Breast epithelium (tissue), 4 donors: Measurements from ENCODE around the gene CCNYL1. TPM values are rescaled to one million over a fixed set of nuclear protein-coding genes. Genes with fewer than 3 reads are reported as not detected.

Experiments used
- DNase-seq, 2 donors: peaks; one replicate each; pipeline ENCODE4 v3.0.0-alpha.2; 2019; ENCODE audit warnings: low spot score in 2 of 2
- H3K27ac ChIP-seq, 2 donors: fragments of 200-600 bp; sonication (generic) in 1 of 2; one replicate each; pipeline ENCODE4 v1.5.1; 2016 to 2019; ENCODE audit warnings: mild to moderate bottlenecking in 1 of 2
- H3K27me3 ChIP-seq, 2 donors: fragments of 200-600 bp; sonication (generic) in 1 of 2; one replicate each; pipeline versions ENCODE4 v1.5.1 to v1.6.0; 2017 to 2019; ENCODE audit warnings: control low read depth in 1 of 2, mild to moderate bottlenecking in 1 of 2
- H3K36me3 ChIP-seq: fragments of 200-600 bp; one replicate; pipeline ENCODE4 v1.5.1; 2019
- H3K4me1 ChIP-seq, 2 donors: fragments of 200-600 bp; sonication (generic); one replicate each; pipeline ENCODE4 v1.5.1; 2016 to 2019; ENCODE audit warnings: control low read depth in 1 of 2
- H3K4me3 ChIP-seq, 3 donors: fragments of 200-600 bp; sonication (generic); 1 replicate in 2 of 3; 2 replicates in 1 of 3; pipeline ENCODE4 v1.5.1; 2016 to 2019; ENCODE audit warnings: mild to moderate bottlenecking in 3 of 3, moderate library complexity in 2 of 3
- H3K9me3 ChIP-seq, 2 donors: fragments of 200-600 bp; sonication (generic) in 1 of 2; one replicate each; pipeline ENCODE4 v1.5.1; 2016 to 2019; ENCODE audit warnings: control low read depth in 1 of 2
- CTCF ChIP-seq, 3 donors: fragments of 450-650 bp; IDR thresholded peaks; one replicate each; pipeline ENCODE4 v1.5.1; 2016 to 2017; ENCODE audit warnings: antibody characterized with exemption in 3 of 3, mild to moderate bottlenecking in 3 of 3, moderate library complexity in 3 of 3
- POLR2A ChIP-seq: fragments of 450-650 bp; IDR thresholded peaks from one replicate; pipeline ENCODE4 v1.6.1; 2016; ENCODE audit warnings: antibody characterized with exemption, mild to moderate bottlenecking, moderate library complexity
- POLR2AphosphoS5 ChIP-seq, 3 donors: sonication (generic); formaldehyde crosslinking; IDR thresholded peaks; one replicate each; pipeline ENCODE4 v1.6.1; 2017; ENCODE audit warnings: antibody characterized with exemption in 3 of 3
- intact Hi-C: fragments of 100-400 bp; cut with DNase I; formaldehyde crosslinking; loops from one replicate; pipeline ENCODE4 v1.15.1; 2023; ENCODE audit warnings: low total_unique reads
- total RNA-seq, 3 donors: library from RNA; depleted of rRNA; stranded (reverse); fragments of >200 nt; gene quantifications; one replicate each; pipeline ENCODE4 v1.1.0, GENCODE V29; 2016

CCNYL1 gene
- total RNA-seq, 3 donors from 2014 or later, result 10.0 to 17.4 (median 11.8) TPM

- no peaks in the 10 kb centered on the region for H3K27me3 ChIP-seq
- H3K4me1 ChIP-seq, result peaks cover 0 to 3% of the 10 kb centered on the region in 2 donors
- no peak for TF ChIP-seq POLR2AphosphoS5 (IDR thresholded peaks at IDR 0.05)
- no peak for TF ChIP-seq POLR2A
- TF ChIP-seq CTCF (IDR thresholded peaks at IDR 0.05), result no peak
- H3K4me3 ChIP-seq, result no peak overlapping the region
- intact Hi-C loops, result loop anchor here (2.0 kb wide), 1 partner anchor 55 kb away; the partner anchor contains the start of gene CCNYL1
- DNase-seq, result no peak
- no peak overlapping the region for H3K27ac ChIP-seq
- H3K9me3 ChIP-seq, result no peaks in the 10 kb centered on the region
- H3K36me3 ChIP-seq, result no peaks in the 10 kb centered on the region
Observed at GRCh38 chr2:207765547-207765946, 54.1 kb downstream of the CCNYL1 start.

GRCh38 chr2:207766041-207766551 is 54.7 kb downstream of the CCNYL1 start:
- Histone ChIP-seq H3K27ac (no peak overlapping the region), H3K36me3 (no peaks in the 10 kb centered on the region), H3K4me1 (peaks cover 0 to 3% of the 10 kb centered on the region in 2 donors), H3K9me3 (no peaks in the 10 kb centered on the region), H3K4me3 (no peak overlapping the region), H3K27me3 (no peaks in the 10 kb centered on the region)
- no peak for DNase-seq
- TF ChIP-seq POLR2A (no peak), POLR2AphosphoS5 (IDR thresholded peaks at IDR 0.05) (no peak), CTCF (IDR thresholded peaks at IDR 0.05) (no peak)
- intact Hi-C loops, result no loop called here

GRCh38 chr2:207766697-207767460 is 55.4 kb downstream of the CCNYL1 start:
- Histone ChIP-seq H3K4me1 (peaks cover 0 to 3% of the 10 kb centered on the region in 2 donors), H3K4me3 (peak overlapping the region in 1 of 3 donors; percentile 4), H3K27me3 (no peaks in the 10 kb centered on the region), H3K9me3 (no peaks in the 10 kb centered on the region), H3K27ac (no peak overlapping the region), H3K36me3 (no peaks in the 10 kb centered on the region)
- TF ChIP-seq CTCF (IDR thresholded peaks at IDR 0.05), result no peak
- TF ChIP-seq POLR2A, result no peak
- no peak for TF ChIP-seq POLR2AphosphoS5 (IDR thresholded peaks at IDR 0.05)
- intact Hi-C loops, result no loop called here
- no peak for DNase-seq

GRCh38 chr2:207767461-207768167 is 56.2 kb downstream of the CCNYL1 start:
- H3K36me3 ChIP-seq, result no peaks in the 10 kb centered on the region
- no peak overlapping the region for H3K27ac ChIP-seq
- H3K4me3 ChIP-seq, result peak overlapping the region; percentile 82 to 89 (median 82)
- peaks cover 0 to 3% of the 10 kb centered on the region in 2 donors for H3K4me1 ChIP-seq
- H3K27me3 ChIP-seq, result no peaks in the 10 kb centered on the region
- peak in 1 of 3 donors; percentile 12 for TF ChIP-seq CTCF (IDR thresholded peaks at IDR 0.05)
- no peak for TF ChIP-seq POLR2AphosphoS5 (IDR thresholded peaks at IDR 0.05)
- H3K9me3 ChIP-seq, result no peaks in the 10 kb centered on the region
- DNase-seq, result no peak
- intact Hi-C loops, result no loop called here
